ENCODE measurements around the gene ARID3A.

ARID3A gene

GRCh38 chr19:892243-892893 lies 33.5 kb upstream of the ARID3A start:
- DNase-seq (ENCODE audit: low spot score) = peak; percentile 62

- DNase-seq (ENCODE audit: low spot score) = peak; percentile 98
Measured at GRCh38 chr19:892894-893689, 32.7 kb upstream of the ARID3A start, which contains the start of the genes MED16 and RNU6-9. Gene MED16, minus strand, starts transcription at chr19:893187. Its CDS starts 2,056 bp downstream, at chr19:891131. Gene RNU6-9, plus strand, starts transcription at chr19:893484.

DNA sequence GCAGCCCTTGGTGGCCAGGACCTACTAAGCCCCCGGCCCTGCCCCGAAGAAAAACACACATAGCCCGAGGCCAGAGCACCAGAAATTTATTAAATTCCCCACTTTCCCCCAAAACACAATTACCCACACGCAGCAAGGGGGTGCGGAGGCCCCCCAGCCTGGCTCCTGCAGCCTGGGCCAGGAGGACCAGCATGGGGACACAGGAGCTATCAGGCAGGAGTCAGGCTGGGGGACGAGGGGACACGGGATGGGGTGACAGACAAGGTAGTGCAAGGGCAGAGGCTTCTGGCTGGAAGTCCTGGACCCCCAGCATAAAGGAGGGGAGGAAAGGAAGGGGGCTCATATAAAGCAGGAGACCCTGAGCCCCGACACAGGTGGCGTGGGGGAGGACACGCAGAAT lies 29.4 kb upstream of the ARID3A start:
- DNase-seq (ENCODE audit: low spot score) = no peak

DNA sequence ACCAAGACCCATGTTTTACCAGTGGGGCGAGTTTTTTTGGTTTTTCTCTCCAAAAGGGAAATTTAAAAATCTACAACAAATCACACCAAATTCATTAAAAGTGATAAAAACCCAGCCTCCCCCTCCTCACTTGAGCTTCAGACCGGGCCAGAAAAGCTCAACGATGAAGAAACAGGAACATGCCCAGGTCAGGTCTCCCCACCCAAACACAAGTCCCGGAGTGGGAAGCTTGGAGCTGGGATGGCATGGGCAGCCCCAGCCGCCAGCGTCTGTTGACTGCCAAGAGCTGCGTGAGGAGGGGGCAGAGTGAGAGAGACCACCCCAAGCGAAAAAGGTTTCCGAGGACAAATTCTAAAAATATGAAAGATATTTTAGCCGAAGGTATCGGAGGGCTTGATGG lies 28.8 kb upstream of the ARID3A start:
- DNase-seq (ENCODE audit: low spot score) = no peak

- no peak for DNase-seq (ENCODE audit: low spot score)
Measured at GRCh38 chr19:897442-898039, 28.3 kb upstream of the ARID3A start.

DNA sequence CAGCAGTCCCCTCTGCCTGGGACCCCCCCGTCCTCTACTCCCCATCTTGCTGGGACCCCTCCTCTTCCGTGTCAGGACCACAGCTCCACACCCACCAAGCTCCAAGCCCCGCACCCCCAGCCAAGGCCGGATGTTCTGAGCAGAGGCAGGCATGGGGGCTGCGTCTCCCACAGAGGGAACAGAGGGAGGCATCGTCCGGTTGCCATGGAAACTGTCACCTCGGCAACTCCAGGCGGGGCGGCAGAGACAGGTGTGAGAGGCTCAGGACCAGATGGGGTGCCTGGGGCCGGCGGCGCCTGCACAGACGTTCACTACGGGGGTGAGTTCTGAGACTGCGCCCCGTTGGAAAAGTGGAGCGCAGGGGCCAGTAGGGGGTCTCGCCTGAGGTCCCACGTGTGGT lies 27.2 kb upstream of the ARID3A start:
- DNase-seq (ENCODE audit: low spot score) = no peak

DNA sequence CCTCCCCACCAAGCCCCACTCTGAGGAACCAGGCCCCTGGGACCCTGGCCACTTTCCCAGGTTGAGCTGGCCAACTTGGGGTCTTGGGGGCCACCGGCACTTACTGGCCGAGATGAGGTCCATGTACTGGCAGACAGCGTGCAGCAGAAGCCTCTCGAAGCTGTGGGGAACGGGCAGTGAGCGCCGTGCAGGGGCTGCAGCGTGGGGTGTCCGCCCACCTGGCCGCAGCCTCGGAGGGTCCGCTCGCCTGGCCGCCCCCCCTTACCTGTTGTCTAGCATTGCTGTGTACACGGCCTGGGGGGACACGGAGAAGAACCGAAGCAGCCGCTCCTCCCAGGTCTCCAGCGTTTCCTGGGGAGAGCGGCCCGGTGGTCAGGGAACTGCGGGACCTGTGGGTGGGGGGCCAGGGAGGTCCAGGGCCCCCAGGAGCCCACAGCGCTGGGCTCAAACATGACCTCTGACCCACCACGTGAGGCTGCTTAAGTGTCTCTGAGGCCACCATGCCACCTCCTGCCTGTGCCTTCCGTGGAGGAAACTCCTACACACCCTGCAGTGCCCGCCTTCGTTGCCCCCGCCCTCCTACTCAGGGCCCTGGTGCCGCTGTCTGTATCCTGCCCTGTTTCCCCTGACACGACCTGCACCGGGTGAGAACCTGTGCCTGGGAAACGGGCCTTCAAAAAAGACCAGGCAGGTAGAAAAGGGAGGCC lies 26.3 kb upstream of the ARID3A start:
- no peak for DNase-seq (ENCODE audit: low spot score)

DNA sequence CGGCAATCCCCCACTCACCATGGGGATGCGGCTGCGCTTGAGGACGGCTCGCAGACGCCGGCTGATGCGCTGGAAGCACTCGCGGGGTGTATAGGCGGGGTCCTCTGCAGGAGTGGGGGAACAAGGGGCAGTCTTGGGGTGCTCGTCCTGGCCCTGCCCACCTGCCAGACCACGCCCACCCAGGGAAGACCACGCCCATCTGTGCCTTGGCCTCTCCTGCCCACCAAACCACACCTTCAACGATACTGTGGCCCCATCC lies 25.9 kb upstream of the ARID3A start:
- no peak for DNase-seq (ENCODE audit: low spot score)

DNA sequence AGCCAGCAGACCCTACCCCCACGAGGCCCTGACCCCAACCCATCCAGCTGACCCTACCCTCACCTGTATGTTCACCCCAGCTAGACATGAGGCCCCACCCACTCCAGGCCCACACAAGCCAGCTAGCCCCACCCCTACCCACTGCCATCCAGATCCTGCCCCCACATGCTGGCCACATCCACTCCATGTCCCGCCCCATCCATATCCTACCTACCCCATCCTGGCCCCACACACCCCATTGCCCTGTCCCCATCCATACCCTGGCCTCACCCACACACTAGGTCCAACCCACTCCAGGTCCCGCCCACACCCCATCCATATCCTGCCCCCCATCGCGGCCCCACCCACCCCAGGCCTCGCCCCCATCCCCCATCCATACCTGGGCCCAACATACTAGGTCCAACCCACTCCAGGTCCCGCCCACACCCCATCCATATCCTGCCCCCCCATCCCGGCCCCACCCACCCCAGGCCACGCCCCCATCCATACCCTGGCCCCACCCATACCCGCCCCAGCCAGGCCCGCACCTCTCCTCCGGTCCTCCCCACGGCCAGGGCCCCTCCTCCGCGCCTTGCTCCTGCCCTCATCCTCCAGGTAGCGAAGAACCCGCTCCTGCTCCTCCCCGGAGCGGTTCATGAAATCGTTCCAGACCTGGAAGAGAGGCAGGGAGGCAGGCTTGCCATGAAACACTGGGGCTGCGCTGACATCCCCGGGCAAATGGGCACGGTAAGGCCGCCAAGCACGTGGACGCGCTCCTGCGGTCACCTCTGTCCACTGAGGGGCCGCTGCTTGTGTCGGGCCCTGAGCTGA lies 25.3 kb upstream of the ARID3A start:
- peak; percentile 46 for DNase-seq (ENCODE audit: low spot score)

DNA sequence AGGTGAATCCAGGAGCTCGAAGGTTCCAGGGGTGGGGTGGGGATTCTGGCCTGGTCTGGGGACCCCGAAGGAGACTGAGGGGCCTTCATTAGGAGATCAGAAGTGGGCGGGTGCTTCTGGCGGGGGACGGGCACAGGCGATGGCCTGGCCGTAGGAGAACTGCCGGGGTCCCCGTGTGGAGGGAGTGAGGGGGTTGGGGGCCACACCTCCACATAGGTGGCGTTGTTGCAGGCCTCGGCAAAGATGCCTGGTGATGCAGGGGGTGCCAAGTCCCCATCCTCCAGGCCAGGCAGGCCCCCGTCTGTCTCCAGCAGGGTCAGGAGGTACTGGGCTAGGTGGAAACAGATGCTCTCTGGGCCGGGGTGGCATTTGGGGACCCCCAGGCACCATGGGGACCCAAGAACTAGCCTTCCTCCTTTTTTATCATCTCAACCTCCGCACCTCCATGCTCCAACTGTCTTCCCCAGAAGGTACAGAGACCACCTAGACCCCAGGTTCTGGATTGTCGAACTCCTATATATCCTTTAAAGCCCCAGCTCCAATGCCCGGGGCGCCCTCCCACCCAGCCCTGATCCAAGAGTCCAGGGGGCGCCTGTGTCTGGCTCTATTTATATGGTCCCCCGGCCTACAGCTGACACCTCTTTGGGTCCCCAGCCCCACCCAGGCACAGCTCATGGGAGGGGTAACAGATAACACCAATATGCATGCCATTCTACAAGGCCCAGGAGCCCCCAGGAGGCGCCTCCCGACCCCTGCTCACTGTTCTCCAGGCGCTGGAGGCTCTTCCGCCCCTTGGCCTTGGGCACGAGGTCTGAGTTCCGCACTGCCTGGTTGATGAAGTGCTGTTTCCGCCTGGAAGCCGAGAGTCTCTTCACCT lies 24.4 kb upstream of the ARID3A start:
- no peak for DNase-seq (ENCODE audit: low spot score)

- DNase-seq (ENCODE audit: low spot score) = no peak
Measured at GRCh38 chr19:902093-902370, 23.8 kb upstream of the ARID3A start.

DNA sequence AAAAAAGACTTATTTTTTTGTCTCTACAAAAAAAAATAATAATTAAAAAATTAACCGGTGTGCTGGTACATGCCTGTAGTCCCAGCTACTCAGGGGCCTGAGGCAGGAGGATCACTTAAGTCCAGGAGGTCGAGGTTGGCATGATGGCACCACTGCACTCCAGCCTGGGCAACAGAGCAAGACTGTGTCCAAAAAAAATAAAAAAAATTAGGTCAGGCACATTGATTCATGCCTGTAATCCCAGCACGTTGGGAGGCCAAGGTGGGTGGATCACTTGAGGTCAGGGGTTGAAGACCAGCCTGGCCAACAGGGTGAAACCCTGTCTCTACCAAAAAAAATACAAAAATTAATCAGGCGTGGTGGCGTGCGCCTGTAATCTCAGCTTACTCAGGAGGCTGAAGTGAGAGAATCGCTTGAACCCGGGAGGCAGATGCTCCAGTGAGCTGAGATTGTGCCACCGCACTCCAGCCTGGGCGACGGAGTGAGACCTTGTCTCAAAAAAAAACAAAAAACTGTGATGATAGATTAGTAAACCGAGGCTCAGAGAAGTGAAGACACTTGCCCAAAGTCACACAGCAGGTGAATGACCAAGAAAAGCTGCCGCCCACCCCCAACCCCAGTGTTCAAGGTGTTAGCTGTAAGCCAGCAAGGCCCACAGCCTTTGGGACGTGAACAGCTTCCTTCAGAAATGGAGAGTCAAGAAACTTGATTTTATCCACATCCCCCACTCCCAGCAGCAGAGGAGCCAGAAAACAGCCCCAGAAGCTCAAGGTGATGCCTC lies 23.2 kb upstream of the ARID3A start:
- DNase-seq (ENCODE audit: low spot score) = no peak

DNA sequence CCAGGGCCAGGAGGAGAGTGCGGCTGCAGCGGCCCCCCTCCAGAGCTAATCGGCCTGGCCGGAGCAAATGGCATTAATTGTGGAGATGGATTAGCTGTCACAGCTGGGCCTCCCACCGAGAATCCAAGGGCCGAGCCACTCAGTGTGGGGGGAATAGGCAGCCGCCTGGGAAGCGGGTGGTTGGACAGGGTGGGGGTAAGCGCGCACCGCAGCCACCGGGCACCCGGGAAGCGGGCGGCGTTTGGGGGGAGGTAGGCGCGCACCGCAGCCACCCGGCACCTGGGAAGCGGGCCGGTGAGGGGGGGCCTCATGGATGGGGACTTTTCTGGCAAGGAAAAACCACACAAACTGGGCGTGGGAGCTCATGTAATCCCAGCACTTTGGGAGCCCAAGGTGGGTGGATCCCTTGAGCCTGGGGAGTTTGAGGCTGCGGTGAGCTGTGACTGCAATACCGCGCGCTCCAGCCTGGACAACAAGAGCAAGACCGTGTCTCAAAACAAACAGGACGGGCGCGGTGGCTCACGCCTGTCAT lies 22.5 kb upstream of the ARID3A start:
- no peak for DNase-seq (ENCODE audit: low spot score)

DNA sequence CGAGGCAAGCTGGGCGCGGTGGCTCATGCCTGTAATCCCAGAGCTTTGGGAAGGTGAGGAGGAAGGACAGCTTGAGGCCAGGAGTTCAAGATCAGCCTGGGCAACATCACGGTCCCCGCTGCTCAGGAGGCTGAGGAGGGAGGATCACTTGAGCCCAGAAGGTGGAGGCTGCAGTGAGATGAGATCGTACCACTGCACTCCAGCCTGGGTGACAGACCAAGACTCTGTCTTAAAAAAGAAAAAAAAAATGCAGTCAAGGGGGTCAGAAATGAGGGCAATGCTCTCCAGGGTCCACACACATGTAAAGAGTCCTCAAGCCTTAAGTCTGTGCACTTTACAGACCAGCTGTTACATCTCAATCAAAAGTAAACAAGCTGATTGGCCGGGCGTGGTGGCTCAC lies 21.3 kb upstream of the ARID3A start:
- no peak for DNase-seq (ENCODE audit: low spot score)

DNA sequence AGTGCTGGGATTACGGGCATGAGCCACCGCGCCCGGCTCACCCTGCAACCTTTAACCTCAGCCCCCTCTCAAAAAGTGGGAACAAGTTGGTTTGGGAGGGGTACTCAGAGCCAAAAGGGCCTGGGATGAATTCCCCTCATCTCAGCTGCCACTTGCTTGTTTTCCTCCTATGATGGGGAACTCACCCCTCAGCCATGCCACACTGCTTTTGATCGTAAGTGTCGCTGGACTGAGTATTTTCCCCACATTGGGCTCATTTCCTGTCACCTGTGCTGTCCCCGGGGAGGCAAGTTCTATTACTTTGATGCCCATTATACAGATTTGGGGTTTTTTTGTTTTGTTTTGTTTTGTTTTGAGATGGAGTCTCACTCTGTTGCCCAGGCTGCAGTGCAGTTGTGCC lies 19.4 kb upstream of the ARID3A start:
- DNase-seq (ENCODE audit: low spot score) = no peak

DNA sequence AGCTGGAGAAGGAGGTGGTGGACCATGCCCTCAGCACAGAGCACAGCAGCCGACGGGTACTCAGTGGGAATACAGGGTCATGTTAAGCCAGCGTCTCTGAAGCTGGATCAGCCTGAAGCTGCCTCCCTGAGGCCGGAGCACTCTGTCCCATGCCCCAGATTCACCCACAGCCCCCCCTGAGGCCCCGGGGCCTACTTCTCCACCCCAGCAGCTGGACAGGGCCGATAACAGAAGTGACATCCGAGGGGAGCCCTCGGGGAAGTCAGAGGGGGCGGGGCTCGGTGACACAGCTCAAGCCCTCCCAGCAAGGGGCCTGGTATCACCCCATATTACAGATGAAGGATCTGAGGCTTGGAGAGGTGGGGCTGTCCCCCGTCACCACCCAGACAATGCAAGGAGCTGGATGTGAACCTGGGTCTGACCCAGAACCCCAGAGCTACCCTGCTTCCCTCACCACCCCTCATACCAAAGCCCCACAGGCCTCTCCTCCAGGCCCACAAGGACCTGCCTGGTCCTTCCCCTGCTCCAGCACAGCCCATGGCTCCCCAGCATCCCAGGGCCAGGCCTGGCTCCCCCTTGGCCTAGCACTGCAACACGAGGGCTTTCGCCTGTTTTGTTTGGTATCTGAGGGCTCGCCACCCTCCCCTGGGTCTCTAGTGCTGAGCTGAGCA lies 18.5 kb upstream of the ARID3A start:
- DNase-seq (ENCODE audit: low spot score) = no peak

DNA sequence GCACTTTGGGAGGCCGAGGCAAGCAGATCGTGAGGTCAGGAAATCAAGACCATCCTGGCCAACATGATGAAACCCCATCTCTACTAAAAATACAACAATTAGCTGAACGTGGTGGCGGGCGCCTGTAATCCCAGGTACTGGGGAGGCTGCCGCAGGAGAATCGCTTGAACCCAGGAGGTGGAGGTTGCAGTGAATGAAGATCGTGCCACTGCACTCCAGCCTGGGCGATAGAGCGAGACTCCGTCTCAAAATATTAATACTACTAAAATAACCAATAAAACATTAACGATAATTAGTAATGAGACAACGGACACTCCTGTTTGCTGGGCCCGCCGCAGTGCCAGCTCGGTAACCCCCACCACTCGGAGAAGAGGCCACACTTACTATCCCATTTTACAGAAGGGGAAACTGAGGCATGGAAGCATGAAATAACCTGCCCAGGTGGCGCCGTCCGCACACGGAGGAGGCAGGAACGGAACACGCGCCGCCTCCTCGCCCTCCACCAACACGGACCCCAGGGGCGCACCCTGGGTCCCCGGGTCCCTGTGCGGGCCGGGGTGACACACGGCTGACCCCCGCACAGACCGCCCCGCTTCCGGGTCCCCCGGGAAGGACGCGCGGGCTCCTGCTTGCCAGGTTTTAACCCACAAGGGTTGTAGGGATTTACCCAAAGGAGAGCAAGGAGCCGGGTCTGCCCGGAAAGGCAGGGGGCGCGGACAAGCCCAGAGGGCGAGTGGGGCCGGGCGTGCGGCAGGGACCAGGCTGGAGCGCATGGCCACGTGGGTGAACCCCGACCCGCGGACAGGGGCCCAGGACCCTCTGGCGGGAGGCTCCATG lies 14.4 kb upstream of the ARID3A start:
- no peak for DNase-seq (ENCODE audit: low spot score)

GRCh38 chr19:912181-913079 lies 13.4 kb upstream of the ARID3A start:
- DNase-seq (ENCODE audit: low spot score) = peak; percentile 71

Measured in GM03348 (cell line).